Upper lobe of right lung (tissue), 1 donor: ENCODE results near the gene RPGRIP1L. TPM values are rescaled to one million over a fixed set of nuclear protein-coding genes. Genes with fewer than 3 reads are reported as not detected.

Experiments
- ATAC-seq: fragments of 200-7000 bp; cut with Tn5 transposase; one replicate; pipeline ENCODE4 v1.9.1; 2020; ENCODE audit warnings: mild to moderate bottlenecking, moderate library complexity
- DNase-seq: peaks from one replicate; pipeline ENCODE4 v3.0.0-alpha.2; 2020
- H3K27ac ChIP-seq: fragments of 200-600 bp; one replicate; pipeline ENCODE4 v1.8.0; 2022
- H3K27me3 ChIP-seq: fragments of 200-600 bp; one replicate; pipeline ENCODE4 v1.8.0; 2022; ENCODE audit warnings: mild to moderate bottlenecking
- H3K36me3 ChIP-seq: fragments of 200-600 bp; one replicate; pipeline ENCODE4 v1.8.0; 2022
- H3K4me1 ChIP-seq: fragments of 200-600 bp; one replicate; pipeline ENCODE4 v1.8.0; 2022
- H3K4me3 ChIP-seq: fragments of 200-600 bp; one replicate; pipeline ENCODE4 v1.8.0; 2022; ENCODE audit warnings: mild to moderate bottlenecking
- H3K9me3 ChIP-seq: fragments of 200-600 bp; one replicate; pipeline ENCODE4 v1.8.0; 2022
- CTCF ChIP-seq: fragments of 200-600 bp; IDR thresholded peaks from one replicate; pipeline ENCODE4 v1.8.0; 2022; ENCODE audit warnings: antibody characterized with exemption
- intact Hi-C: fragments of 100-400 bp; cut with DNase I; formaldehyde crosslinking; loops from one replicate; pipeline ENCODE4 v1.11.0; 2022
- total RNA-seq: library from RNA; stranded (reverse); fragmentation: NEBNext Ultra II Directional; extraction: Animal tissue kit (Norgen Biotek cat#: 25700); gene quantifications from one replicate; pipeline ENCODE4 v1.2.1, GENCODE V29; 2021
- donor health status: DM: no; HTN: yes; CAD: no; lungs with severe emphysema.

The RPGRIP1L gene
- total RNA-seq, 1 donor from 2014 or later: 3.5 TPM

- no peak for TF ChIP-seq CTCF
- no peak overlapping the region for H3K4me3 ChIP-seq
- H3K9me3 ChIP-seq: no peaks in the 10 kb centered on the region
- intact Hi-C loops: loop anchor here (10.0 kb wide), 1 partner anchor 157 kb away; no protein-coding TSS in a partner anchor
- DNase-seq (no peak), ATAC-seq (no peak)
- no peaks in the 10 kb centered on the region for H3K4me1 ChIP-seq
- no peak overlapping the region for H3K27ac ChIP-seq
- no peaks in the 10 kb centered on the region for H3K36me3 ChIP-seq
- no peaks in the 10 kb centered on the region for H3K27me3 ChIP-seq
Observed at GRCh38 chr16:53631236-53632025, 72.2 kb downstream of the RPGRIP1L start.

- intact Hi-C loops: loop anchor here (10.0 kb wide), 1 partner anchor 155 kb away; no protein-coding TSS in a partner anchor
- ATAC-seq: no peak
- Histone ChIP-seq H3K9me3 (no peaks in the 10 kb centered on the region), H3K27me3 (no peaks in the 10 kb centered on the region), H3K4me3 (no peak overlapping the region), H3K4me1 (no peaks in the 10 kb centered on the region), H3K27ac (no peak overlapping the region), H3K36me3 (no peaks in the 10 kb centered on the region)
- TF ChIP-seq CTCF: no peak
- DNase-seq: no peak
Observed at GRCh38 chr16:53629607-53630312, 73.9 kb downstream of the RPGRIP1L start.

GRCh38 chr16:53629151-53629550 is 74.5 kb downstream of the RPGRIP1L start:
- H3K4me1 ChIP-seq: no peaks in the 10 kb centered on the region
- ATAC-seq: no peak
- H3K27me3 ChIP-seq: no peaks in the 10 kb centered on the region
- intact Hi-C loops: no loop called here
- no peak overlapping the region for H3K4me3 ChIP-seq
- no peak for TF ChIP-seq CTCF
- H3K36me3 ChIP-seq: no peaks in the 10 kb centered on the region
- H3K27ac ChIP-seq: no peak overlapping the region
- H3K9me3 ChIP-seq: no peaks in the 10 kb centered on the region
- no peak for DNase-seq

- H3K4me1 ChIP-seq: no peaks in the 10 kb centered on the region
- no peak overlapping the region for H3K4me3 ChIP-seq
- TF ChIP-seq CTCF: no peak
- intact Hi-C loops: no loop called here
- H3K27me3 ChIP-seq: no peaks in the 10 kb centered on the region
- ATAC-seq (no peak), DNase-seq (no peak)
- no peak overlapping the region for H3K27ac ChIP-seq
- H3K36me3 ChIP-seq: no peaks in the 10 kb centered on the region
- H3K9me3 ChIP-seq: no peaks in the 10 kb centered on the region
Observed at GRCh38 chr16:53626811-53627210, 76.8 kb downstream of the RPGRIP1L start.

GRCh38 chr16:53626161-53626560 is 77.5 kb downstream of the RPGRIP1L start:
- no peak for TF ChIP-seq CTCF
- Histone ChIP-seq H3K36me3 (no peaks in the 10 kb centered on the region), H3K9me3 (no peaks in the 10 kb centered on the region), H3K4me1 (no peaks in the 10 kb centered on the region), H3K4me3 (no peak overlapping the region), H3K27ac (no peak overlapping the region), H3K27me3 (no peaks in the 10 kb centered on the region)
- DNase-seq (no peak), ATAC-seq (no peak)
- intact Hi-C loops: no loop called here
